H1 (cell line): ENCODE measurements around the gene OCSTAMP. TPM values are rescaled to one million over a fixed set of nuclear protein-coding genes. Genes with fewer than 3 reads are reported as not detected.
A peak's percentile ranks its signal among the peaks of the same experiment; 100 is the strongest.

ENCODE experiments used
- CTCF ChIA-PET: fragments of 300-600 bp; sonication (Branson Sonifier 250); formaldehyde crosslinking; loops from one replicate; lab custom pipeline; 2021; ENCODE audit not compliant: partially characterized antibody; lab: Charles Lee
- POLR2A ChIA-PET: fragments of 300-600 bp; sonication (Branson Sonifier 250); formaldehyde crosslinking; loops from one replicate; lab custom pipeline; 2021; ENCODE audit warnings: inconsistent platforms; ENCODE audit not compliant: partially characterized antibody; lab: Charles Lee
- DNase-seq, 2 experiments: peaks; one replicate each; pipeline versions ENCODE4 v3.0.0 to v3.0.0-alpha.2; 2010 to 2022; ENCODE audit warnings: low spot score in 2 of 2, low read depth in 1 of 2, mixed read lengths in 1 of 2
- FAIRE-seq: peaks from 2 replicates; lab custom pipeline; 2011; peaks lifted over from hg19 to GRCh38; lab: Jason Lieb, UNC
- H2AFZ ChIP-seq: 2 replicates; pipeline ENCODE4 v1.8.1; 2012; ENCODE audit warnings: low read length, inconsistent platforms
- H2AK5ac ChIP-seq: 2 replicates; pipeline ENCODE4 v1.6.1; 2013; ENCODE audit warnings: low read depth, low read length
- H2BK120ac ChIP-seq: replicated peaks from 2 replicates; pipeline ENCODE3; 2013; ENCODE audit warnings: low read depth, low read length, inconsistent platforms
- H2BK12ac ChIP-seq: 2 replicates; pipeline ENCODE4 v1.6.1; 2013; ENCODE audit warnings: low read depth, low read length
- H2BK15ac ChIP-seq: 2 replicates; pipeline ENCODE4 v1.6.1; 2013; ENCODE audit warnings: low read length
- H2BK20ac ChIP-seq: 2 replicates; pipeline ENCODE4 v1.6.1; 2013; ENCODE audit warnings: low read length
- H2BK5ac ChIP-seq: 2 replicates; pipeline ENCODE4 v1.6.1; 2013; ENCODE audit warnings: low read depth, low read length
- H3K14ac ChIP-seq: 2 replicates; pipeline ENCODE4 v1.6.1; 2013; ENCODE audit warnings: inconsistent platforms; ENCODE audit not compliant: insufficient read length
- H3K18ac ChIP-seq: 2 replicates; pipeline ENCODE4 v1.6.1; 2013; ENCODE audit warnings: low read length; ENCODE audit errors: extremely low read depth
- H3K23ac ChIP-seq: 2 replicates; pipeline ENCODE4 v1.6.1; 2013; ENCODE audit warnings: inconsistent platforms; ENCODE audit not compliant: insufficient read length
- H3K23me2 ChIP-seq: 2 replicates; pipeline ENCODE4 v1.6.1; 2013; ENCODE audit warnings: low read depth, low read length
- H3K27ac ChIP-seq: 2 replicates; pipeline ENCODE4 v1.6.1; 2011; ENCODE audit warnings: low read depth, low read length, inconsistent platforms
- H3K27me3 ChIP-seq, 4 experiments: replicated peaks in 1 of 4; 1 replicate in 1 of 4; 2 replicates in 3 of 4; pipeline versions ENCODE4 v1.6.1 to v1.8.1; 2011 to 2013; ENCODE audit warnings: low read length in 3 of 4, mild to moderate bottlenecking in 3 of 4, inconsistent platforms in 2 of 4, mixed read lengths in 2 of 4, moderate library complexity in 1 of 4; ENCODE audit not compliant: control insufficient read depth in 3 of 4, insufficient read depth in 3 of 4; ENCODE audit errors: extremely low read depth in 1 of 4
- H3K36me3 ChIP-seq, 4 experiments: 2 replicates each; pipeline versions ENCODE4 v1.6.1 to v1.8.1; 2011 to 2013; ENCODE audit warnings: mild to moderate bottlenecking in 4 of 4, low read length in 3 of 4, moderate library complexity in 2 of 4, control low read depth in 1 of 4, inconsistent platforms in 1 of 4; ENCODE audit not compliant: insufficient read depth in 4 of 4, control insufficient read depth in 2 of 4
- H3K4ac ChIP-seq: replicated peaks from 2 replicates; pipeline ENCODE3; 2013; ENCODE audit warnings: low read length, low read depth, mixed read lengths, inconsistent platforms; ENCODE audit not compliant: insufficient read length
- H3K4me1 ChIP-seq, 4 experiments: replicated peaks in 1 of 4; 1 replicate in 1 of 4; 2 replicates in 3 of 4; pipeline versions ENCODE4 v1.6.1 to v1.8.1; 2011 to 2013; ENCODE audit warnings: low read length in 3 of 4, inconsistent platforms in 2 of 4, mixed read lengths in 1 of 4; ENCODE audit not compliant: insufficient read depth in 4 of 4, control insufficient read depth in 3 of 4
- H3K4me2 ChIP-seq, 2 experiments: 2 replicates each; pipeline versions ENCODE4 v1.6.1 to v1.8.1; 2011 to 2013; ENCODE audit warnings: low read depth in 2 of 2, low read length in 2 of 2, control low read depth in 1 of 2, inconsistent platforms in 1 of 2, mild to moderate bottlenecking in 1 of 2; ENCODE audit not compliant: insufficient read depth in 1 of 2
- H3K4me3 ChIP-seq, 4 experiments: fragments of 200-600, 300-600 bp in 1 of 4; sonication (generic), shearing (Covaris generic), sonication (Bioruptor Twin) in 1 of 4; 2 replicates each; pipeline versions ENCODE4 v1.5.1 to v1.8.1; 2011 to 2016; ENCODE audit warnings: low read length in 4 of 4, low read depth in 3 of 4, control low read depth in 2 of 4, inconsistent platforms in 2 of 4, mild to moderate bottlenecking in 2 of 4, mixed read lengths in 1 of 4, moderate library complexity in 1 of 4; ENCODE audit not compliant: insufficient read depth in 2 of 4; ENCODE audit errors: extremely low read depth in 1 of 4
- H3K56ac ChIP-seq: replicated peaks from 2 replicates; pipeline ENCODE3; 2013; ENCODE audit warnings: low read depth, mild to moderate bottlenecking, mixed read lengths, low read length, inconsistent platforms; ENCODE audit not compliant: insufficient read length
- H3K79me1 ChIP-seq: 2 replicates; pipeline ENCODE4 v1.6.1; 2013; ENCODE audit warnings: low read depth, low read length, control low read depth
- H3K79me2 ChIP-seq, 2 experiments: 2 replicates each; pipeline versions ENCODE4 v1.6.1 to v1.8.1; 2012 to 2013; ENCODE audit warnings: low read length in 2 of 2, mild to moderate bottlenecking in 2 of 2, inconsistent platforms in 1 of 2; ENCODE audit not compliant: insufficient read depth in 2 of 2, control insufficient read depth in 1 of 2
- H3K9ac ChIP-seq, 4 experiments: replicated peaks in 1 of 4; 1 replicate in 1 of 4; 2 replicates in 3 of 4; pipeline versions ENCODE4 v1.6.1 to v1.8.1; 2011 to 2013; ENCODE audit warnings: low read depth in 3 of 4, low read length in 3 of 4, control low read depth in 2 of 4, mild to moderate bottlenecking in 2 of 4, moderate library complexity in 2 of 4, inconsistent platforms in 1 of 4; ENCODE audit errors: extremely low read depth in 1 of 4
- H3K9me3 ChIP-seq, 2 experiments: 2 replicates each; pipeline versions ENCODE4 v1.6.1 to v1.8.1; 2012 to 2013; ENCODE audit warnings: mild to moderate bottlenecking in 2 of 2, moderate library complexity in 2 of 2, control low read depth in 1 of 2, inconsistent platforms in 1 of 2, low read depth in 1 of 2, low read length in 1 of 2, mixed read lengths in 1 of 2; ENCODE audit not compliant: insufficient read depth in 2 of 2
- H4K20me1 ChIP-seq, 2 experiments: replicated peaks in 1 of 2; 2 replicates each; pipeline versions ENCODE3 to v1.8.1; 2011 to 2013; ENCODE audit warnings: inconsistent platforms in 2 of 2, low read length in 2 of 2, mild to moderate bottlenecking in 1 of 2; ENCODE audit not compliant: insufficient read depth in 2 of 2, control insufficient read depth in 1 of 2
- H4K5ac ChIP-seq: 2 replicates; pipeline ENCODE4 v1.6.1; 2013; ENCODE audit warnings: low read length, low read depth, mixed read lengths, inconsistent platforms; ENCODE audit not compliant: insufficient read length
- H4K8ac ChIP-seq: 2 replicates; pipeline ENCODE4 v1.8.0; 2013; ENCODE audit warnings: mild to moderate bottlenecking, moderate library complexity, low read length, inconsistent platforms; ENCODE audit not compliant: insufficient read depth; ENCODE audit errors: extremely low read depth
- H4K91ac ChIP-seq: replicated peaks from 2 replicates; pipeline ENCODE3; 2013; ENCODE audit warnings: low read length, mixed read lengths, inconsistent platforms; ENCODE audit not compliant: insufficient read length
- EP300 ChIP-seq, 2 experiments: IDR thresholded peaks; 1 replicate in 1 of 2; 2 replicates in 1 of 2; pipeline ENCODE4 v1.6.1; 2011 to 2012; ENCODE audit warnings: low read depth in 2 of 2, low read length in 2 of 2, mild to moderate bottlenecking in 2 of 2, borderline replicate concordance in 1 of 2, inconsistent platforms in 1 of 2, moderate library complexity in 1 of 2
- KDM1A ChIP-seq: fragments of 200-600, 300-600 bp; sonication (generic); IDR thresholded peaks from 2 replicates; pipeline ENCODE4 v1.7.1; 2016; ENCODE audit warnings: mild to moderate bottlenecking, low read length, borderline replicate concordance
- MAFK ChIP-seq: IDR thresholded peaks from 2 replicates; pipeline ENCODE4 v1.6.1; 2012; ENCODE audit warnings: low read depth, mild to moderate bottlenecking, improper control_type of control experiment, low read length
- MAX ChIP-seq: IDR thresholded peaks from 2 replicates; pipeline ENCODE4 v1.6.1; 2012; ENCODE audit warnings: inconsistent platforms
- TEAD4 ChIP-seq: IDR thresholded peaks from 2 replicates; pipeline ENCODE4 v1.6.1; 2012; ENCODE audit warnings: low read depth, low read length, inconsistent platforms, mixed read lengths
- WGBS, 2 experiments: shearing (Covaris generic) in 1 of 2; methylation state at CpG; one replicate each; pipeline versions ENCODE4 v1.1.6 to v1.1.7; 2013 to 2015; ENCODE audit warnings: low lambda C conversion rate in 2 of 2, mixed read lengths in 2 of 2, inconsistent platforms in 1 of 2, low coverage in 1 of 2, missing lambda C conversion rate in 1 of 2; ENCODE audit not compliant: insufficient replicate concordance in 2 of 2, insufficient coverage in 1 of 2, insufficient read length in 1 of 2; ENCODE audit errors: extremely low coverage in 1 of 2, missing lambda C conversion rate in 1 of 2; 5-methylcytosine and 5-hydroxymethylcytosine counted together
- polyA plus RNA-seq, 7 experiments: library from polyadenylated mRNA; depleted of rRNA in 3 of 7; stranded (reverse) in 5 of 7; unstranded in 2 of 7; fragments of >200 nt in 5 of 7; fragments of 200-250 nt in 2 of 7; gene quantifications; 1 replicate in 5 of 7; 2 replicates in 1 of 7; 4 replicates in 1 of 7; pipeline versions ENCODE4 v1.2.1 to v1.2.3, GENCODE V29; 2011 to 2013; ENCODE audit warnings: missing spikeins in 2 of 7, mixed read lengths in 2 of 7
- total RNA-seq: library from RNA; stranded (reverse); fragmentation: NEBNext Ultra II Directional; extraction: Animal tissue kit (Norgen Biotek cat#: 25700); gene quantifications from 2 replicates; pipeline ENCODE4 v1.2.1, GENCODE V29; 2021

The OCSTAMP gene
- total and polyA plus RNA-seq, 2 of the 8 experiments (the other 6 are each of a cell fraction or from before 2014, with no cell fraction given), result 0.09 to 0.13 TPM

- no peak overlapping the region for H4K5ac ChIP-seq
- peak overlapping the region; percentile 21; the same call in 1 of the 2 replicates for H2BK12ac ChIP-seq
- no peak overlapping the region for H4K8ac ChIP-seq
- H2AFZ ChIP-seq, result no peak overlapping the region
- H3K36me3 ChIP-seq, result no peaks in the 10 kb centered on the region
- no peak overlapping the region for H3K27ac ChIP-seq
- peak overlapping the region; percentile 11; the same call in 1 of the 2 replicates for H3K18ac ChIP-seq
- H2BK20ac ChIP-seq, result peak overlapping the region; percentile 16; the same call in 1 of the 2 replicates
- 79% methylated on average over 4 of the region's 4 CpGs; no CpG with 5 or more reads in 1 of the 2 experiments for WGBS, 2 experiments
- DNase-seq (no peak), FAIRE-seq (no peak)
- H3K14ac ChIP-seq, result no peak overlapping the region
- H4K20me1 ChIP-seq, result no peaks in the 10 kb centered on the region
- H3K79me1 ChIP-seq, result no peaks in the 10 kb centered on the region
- POLR2A ChIA-PET, result interaction anchor here (0.8 to 2.6 kb wide), 5 partner anchors 9 to 130 kb away, joined by 3 to 8 read pairs (median 4); partner anchors contain the start of gene ZNF334
- no peak overlapping the region for H2BK5ac ChIP-seq
- no peak overlapping the region for H3K4ac ChIP-seq
- H3K4me1 ChIP-seq, result peaks cover 12 to 33% (median 23%) of the 10 kb centered on the region in 4 experiments
- peak overlapping the region; percentile 10 to 43; a peak in 2 of 4 replicates for H3K4me2 ChIP-seq
- no peaks in the 10 kb centered on the region for H3K9me3 ChIP-seq
- no peak overlapping the region; a peak in 2 of 7 replicates for H3K9ac ChIP-seq
- no peaks in the 10 kb centered on the region for H3K23me2 ChIP-seq
- no peak overlapping the region for H2BK15ac ChIP-seq
- peak overlapping the region; percentile 45 for H2BK120ac ChIP-seq
- H3K27me3 ChIP-seq, result no peaks in the 10 kb centered on the region; a peak in 2 of 7 replicates
- H4K91ac ChIP-seq, result peak overlapping the region; percentile 31
- CTCF ChIA-PET, result interaction anchor here (0.7 to 7.7 kb wide), 8 partner anchors 8 to 34 kb away, joined by 3 to 64 read pairs (median 4); no protein-coding TSS in a partner anchor
- H3K4me3 ChIP-seq, result no peak overlapping the region
- H2AK5ac ChIP-seq, result no peak overlapping the region; the same call in 1 of the 2 replicates
- H3K56ac ChIP-seq, result no peak overlapping the region
- H3K23ac ChIP-seq, result no peak overlapping the region
- H3K79me2 ChIP-seq, result no peaks in the 10 kb centered on the region
- no peak for TF ChIP-seq TEAD4
- TF ChIP-seq EP300 (IDR thresholded peaks at IDR 0.05; ENCODE audit: borderline replicate concordance in 1 of 2, low read depth in 2 of 2, low read length in 2 of 2), result no peak
- peak; percentile 10; the same call in 1 of the 2 replicates for TF ChIP-seq MAX
- TF ChIP-seq MAFK, result 0 out of 2 replicates have a peak, but pooled peaks have one; percentile 2
- TF ChIP-seq KDM1A, result peak; percentile 96
Observed at GRCh38 chr20:46552460-46553420, 2.3 kb upstream of the OCSTAMP start.
